C4-2B (cell line): ENCODE results near the gene MKS1.

ENCODE experiments used
- ZFX ChIP-seq: fragments of 450-650 bp; IDR thresholded peaks from 2 replicates; pipeline ENCODE4 v1.6.1; 2017
- TF ChIP-seq, protein P1 (sequence below): fragments of 450-650 bp; conservative IDR thresholded peaks from 2 replicates; pipeline ENCODE4 v1.5.1; 2017; ENCODE audit warnings: mild to moderate bottlenecking

DNA sequence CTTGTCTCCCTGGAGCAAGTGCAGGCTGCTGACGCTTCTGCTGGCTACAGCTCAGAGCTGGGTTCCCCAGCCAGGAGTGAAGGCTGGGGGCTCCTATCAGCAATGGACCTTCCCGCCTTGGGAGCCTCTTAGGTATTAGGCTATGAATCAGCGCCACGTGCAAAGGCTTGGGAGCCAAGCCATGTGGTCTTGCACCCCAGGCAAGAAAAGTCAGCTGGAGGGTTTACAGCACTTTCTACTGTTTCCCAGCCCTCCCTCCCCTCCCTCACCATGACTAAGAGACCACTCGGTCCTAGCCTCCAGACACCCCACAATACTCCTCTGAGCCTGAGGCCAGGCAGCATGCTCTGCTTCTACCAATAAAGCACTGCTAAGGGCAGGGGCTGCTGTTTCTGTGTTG is 14.3 kb downstream of the MKS1 start:
- TF ChIP-seq, protein P1, sequence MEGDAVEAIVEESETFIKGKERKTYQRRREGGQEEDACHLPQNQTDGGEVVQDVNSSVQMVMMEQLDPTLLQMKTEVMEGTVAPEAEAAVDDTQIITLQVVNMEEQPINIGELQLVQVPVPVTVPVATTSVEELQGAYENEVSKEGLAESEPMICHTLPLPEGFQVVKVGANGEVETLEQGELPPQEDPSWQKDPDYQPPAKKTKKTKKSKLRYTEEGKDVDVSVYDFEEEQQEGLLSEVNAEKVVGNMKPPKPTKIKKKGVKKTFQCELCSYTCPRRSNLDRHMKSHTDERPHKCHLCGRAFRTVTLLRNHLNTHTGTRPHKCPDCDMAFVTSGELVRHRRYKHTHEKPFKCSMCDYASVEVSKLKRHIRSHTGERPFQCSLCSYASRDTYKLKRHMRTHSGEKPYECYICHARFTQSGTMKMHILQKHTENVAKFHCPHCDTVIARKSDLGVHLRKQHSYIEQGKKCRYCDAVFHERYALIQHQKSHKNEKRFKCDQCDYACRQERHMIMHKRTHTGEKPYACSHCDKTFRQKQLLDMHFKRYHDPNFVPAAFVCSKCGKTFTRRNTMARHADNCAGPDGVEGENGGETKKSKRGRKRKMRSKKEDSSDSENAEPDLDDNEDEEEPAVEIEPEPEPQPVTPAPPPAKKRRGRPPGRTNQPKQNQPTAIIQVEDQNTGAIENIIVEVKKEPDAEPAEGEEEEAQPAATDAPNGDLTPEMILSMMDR: no peak
- no peak for TF ChIP-seq ZFX
